Right atrium auricular region (tissue), 2 donors: Measurements from ENCODE around the gene FUT2. TPM values are rescaled to one million over a fixed set of nuclear protein-coding genes. Genes with fewer than 3 reads are reported as not detected.
A peak's percentile ranks its signal among the peaks of the same experiment; 100 is the strongest.

Experiments
- DNase-seq: peaks from one replicate; pipeline ENCODE4 v3.0.0-alpha.2; 2019; ENCODE audit warnings: low spot score
- H3K27ac ChIP-seq, 2 donors: fragments of 200-600 bp; sonication (generic); 1 replicate in 1 of 2; 2 replicates in 1 of 2; pipeline ENCODE4 v1.5.1; 2016 to 2019
- H3K27me3 ChIP-seq, 2 donors: fragments of 200-600 bp; sonication (generic); one replicate each; pipeline versions ENCODE4 v1.5.1 to v1.6.0; 2017 to 2019
- H3K36me3 ChIP-seq: fragments of 200-600 bp; sonication (generic); one replicate; pipeline ENCODE4 v1.5.1; 2016
- H3K4me1 ChIP-seq, 2 donors: fragments of 200-600 bp; sonication (generic); one replicate each; pipeline versions ENCODE4 v1.5.1 to v1.6.0; 2017 to 2019
- H3K4me3 ChIP-seq, 2 donors: fragments of 200-600 bp; sonication (generic); 1 replicate in 1 of 2; 2 replicates in 1 of 2; pipeline ENCODE4 v1.5.1; 2017 to 2019; ENCODE audit warnings: mild to moderate bottlenecking in 1 of 2, moderate library complexity in 1 of 2
- H3K9me3 ChIP-seq, 2 donors: fragments of 200-600 bp; sonication (generic); one replicate each; pipeline ENCODE4 v1.5.1; 2019
- CTCF ChIP-seq, 2 donors: fragments of 200-600 bp; sonication (generic); IDR thresholded peaks; one replicate each; pipeline ENCODE4 v1.5.1; 2019; ENCODE audit warnings: antibody characterized with exemption in 2 of 2
- total RNA-seq, 2 donors: library from RNA; depleted of rRNA; stranded (reverse); fragments of >200 nt; gene quantifications; one replicate each; pipeline ENCODE4 v1.1.0, GENCODE V29; 2016

FUT2 gene
- not detected for total RNA-seq

- no peak for DNase-seq
- H3K36me3 ChIP-seq: no peaks in the 10 kb centered on the region
- no peaks in the 10 kb centered on the region for H3K9me3 ChIP-seq
- no peak for TF ChIP-seq CTCF (IDR thresholded peaks at IDR 0.05)
- no peaks in the 10 kb centered on the region for H3K27me3 ChIP-seq
- H3K27ac ChIP-seq: peak within 1 kb of the TSS in 1 of 2 donors; percentile 9
- peak within 1 kb of the TSS in 1 of 2 donors; percentile 18 for H3K4me3 ChIP-seq
- peaks cover 0 to 13% of the 10 kb centered on the region in 2 donors for H3K4me1 ChIP-seq
Observed at GRCh38 chr19:48695743-48696352, at the start of gene FUT2. Gene FUT2, plus strand, starts transcription at chr19:48695971. Its CDS starts 6,986 bp downstream, at chr19:48702957.

GRCh38 chr19:48646001-48646721, 49.6 kb upstream of the FUT2 start, which contains the start of gene CA11:
Gene CA11, minus strand, starts transcription at chr19:48646187. Its CDS starts 555 bp downstream, at chr19:48645632.
- H3K4me3 ChIP-seq: peak within 1 kb of the TSS; percentile 47 to 57
- H3K27me3 ChIP-seq: no peaks in the 10 kb centered on the region
- no peaks in the 10 kb centered on the region for H3K9me3 ChIP-seq
- H3K27ac ChIP-seq: peak within 1 kb of the TSS; percentile 79 to 81
- H3K36me3 ChIP-seq: no peaks in the 10 kb centered on the region
- TF ChIP-seq CTCF (IDR thresholded peaks at IDR 0.05): peak; percentile 79 to 95
- peak; percentile 88 for DNase-seq
- H3K4me1 ChIP-seq: peaks cover 0 to 23% of the 10 kb centered on the region in 2 donors

GRCh38 chr19:48646722-48647216, 49.0 kb upstream of the FUT2 start:
- no peaks in the 10 kb centered on the region for H3K9me3 ChIP-seq
- H3K4me1 ChIP-seq: peaks cover 0 to 23% of the 10 kb centered on the region in 2 donors
- H3K4me3 ChIP-seq: peak overlapping the region; percentile 47 to 57
- no peaks in the 10 kb centered on the region for H3K36me3 ChIP-seq
- no peak for DNase-seq
- peak overlapping the region; percentile 79 to 81 for H3K27ac ChIP-seq
- TF ChIP-seq CTCF (IDR thresholded peaks at IDR 0.05): no peak
- H3K27me3 ChIP-seq: no peaks in the 10 kb centered on the region

GRCh38 chr19:48648134-48648533, 47.6 kb upstream of the FUT2 start:
- Histone ChIP-seq H3K27me3 (no peaks in the 10 kb centered on the region), H3K27ac (no peak overlapping the region), H3K36me3 (no peaks in the 10 kb centered on the region), H3K4me1 (peaks cover 0 to 23% of the 10 kb centered on the region in 2 donors), H3K9me3 (no peaks in the 10 kb centered on the region), H3K4me3 (no peak overlapping the region)
- no peak for TF ChIP-seq CTCF (IDR thresholded peaks at IDR 0.05)
- DNase-seq: no peak

GRCh38 chr19:48650974-48651682, 44.6 kb upstream of the FUT2 start:
- no peak for TF ChIP-seq CTCF (IDR thresholded peaks at IDR 0.05)
- no peak overlapping the region for H3K4me3 ChIP-seq
- no peaks in the 10 kb centered on the region for H3K27me3 ChIP-seq
- H3K4me1 ChIP-seq: peaks cover 0 to 4% of the 10 kb centered on the region in 2 donors
- no peak overlapping the region for H3K27ac ChIP-seq
- no peaks in the 10 kb centered on the region for H3K36me3 ChIP-seq
- H3K9me3 ChIP-seq: no peaks in the 10 kb centered on the region
- DNase-seq: no peak
